Endometrial microvascular endothelial cells (primary cell): ENCODE results near the gene RPS26. TPM values are rescaled to one million over a fixed set of nuclear protein-coding genes. Genes with fewer than 3 reads are reported as not detected.
"Not testable (repeated sequence)": the region's sequence is repeated elsewhere in the genome, so short reads cannot be mapped to it uniquely, and the experiment has no call there.

Experiments used
- in situ Hi-C: cut with HindIII; loops from 2 replicates; pipeline ENCODE4 v1.10.0; 2017; ENCODE audit warnings: low sequenced_read_pairs, low pct_unique_long_range_greater_than_20kb; ENCODE audit errors: inconsistent ontology term
- total RNA-seq: library from RNA; depleted of rRNA; stranded (reverse); fragments of >200 nt; gene quantifications from one replicate; pipeline ENCODE4 v1.2.3, GENCODE V29; 2015; ENCODE audit errors: inconsistent ontology term

Gene RPS26
- total RNA-seq, 1 donor from 2014 or later: 1,767 TPM

GRCh38 chr12:56061982-56062381, 20.3 kb downstream of the RPS26 start:
- in situ Hi-C loops: no loop called here

DNA sequence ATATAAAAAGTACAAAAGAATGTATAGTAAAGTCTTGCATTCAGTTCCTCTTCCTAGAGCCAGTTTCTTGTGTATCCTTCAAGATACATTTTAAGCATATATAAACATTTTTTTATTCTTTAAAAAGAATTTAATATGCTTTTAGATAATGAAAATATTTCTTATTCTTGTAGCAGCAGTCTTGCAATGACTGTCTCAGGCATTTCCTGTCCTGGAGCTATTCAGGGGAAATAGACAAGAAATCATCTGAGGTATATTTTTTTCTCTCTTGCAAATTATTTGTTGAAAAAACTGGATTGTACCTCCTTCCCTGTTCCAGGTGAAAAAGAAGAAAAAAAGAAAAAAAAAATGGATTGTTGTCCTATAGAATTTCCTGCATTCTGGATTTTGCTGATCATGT, 21.3 kb downstream of the RPS26 start:
- in situ Hi-C loops: no loop called here

DNA sequence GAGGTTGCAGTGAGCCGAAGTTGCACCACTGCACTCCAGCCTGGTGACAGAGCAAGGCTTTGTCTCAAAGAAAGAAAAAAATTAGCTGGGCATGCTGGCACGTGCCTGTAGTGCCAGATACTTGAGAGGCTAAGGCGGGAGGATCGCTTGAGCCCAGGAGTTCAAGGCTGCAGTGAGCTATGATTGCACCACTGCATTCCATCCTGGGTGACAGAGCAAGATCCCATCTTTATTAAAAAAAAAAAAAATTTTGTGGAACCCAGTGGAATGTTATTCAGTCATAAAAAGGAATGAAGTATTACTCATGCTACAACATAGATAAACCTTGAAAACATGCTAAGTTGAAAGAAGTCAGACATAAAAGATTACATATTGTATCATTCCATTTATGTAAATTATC, 29.9 kb downstream of the RPS26 start:
- in situ Hi-C loops: no loop called here

DNA sequence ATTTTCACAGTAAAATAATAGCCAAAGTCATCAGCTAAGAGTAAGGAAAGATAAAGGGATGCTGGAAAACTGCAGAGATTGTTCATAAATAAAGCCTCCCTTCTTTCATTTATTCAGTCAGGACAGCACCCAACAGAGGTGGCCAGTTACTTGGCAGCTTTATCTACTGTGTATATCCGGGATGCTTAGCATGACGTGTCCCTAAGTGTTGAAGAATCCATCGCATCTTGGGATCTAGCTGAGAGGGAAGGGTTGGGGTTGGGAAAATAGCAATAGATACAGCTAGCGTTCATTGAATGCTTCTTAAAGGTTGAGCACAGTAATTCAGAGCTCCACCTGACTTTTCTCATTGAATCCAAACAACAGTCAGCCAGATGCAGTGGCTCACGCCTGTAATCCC, 32.7 kb downstream of the RPS26 start:
- in situ Hi-C loops: no loop called here

GRCh38 chr12:56077966-56078365, 36.2 kb downstream of the RPS26 start:
- in situ Hi-C loops: not testable (repeated sequence)

DNA sequence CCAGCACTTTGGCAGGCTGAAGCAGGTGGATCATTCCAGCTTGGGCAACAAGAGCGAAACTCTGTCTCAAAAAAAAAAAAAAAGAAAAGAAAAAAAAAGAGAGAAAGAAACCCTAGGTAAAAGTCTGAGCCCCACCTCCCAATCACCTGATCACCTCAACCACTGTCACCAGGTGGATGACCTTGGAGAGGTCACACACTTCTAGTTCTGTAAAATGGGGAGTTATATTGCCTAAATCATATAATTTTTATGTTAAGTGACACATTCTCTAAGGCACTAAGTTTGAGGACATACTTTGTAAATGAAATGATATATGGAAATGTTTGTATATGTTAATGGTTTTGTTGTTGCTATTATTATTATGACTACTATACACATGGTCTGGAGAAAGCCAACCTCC, 36.7 kb downstream of the RPS26 start:
- in situ Hi-C loops: no loop called here

- in situ Hi-C loops: no loop called here
Measured at GRCh38 chr12:56078931-56079722, 37.4 kb downstream of the RPS26 start.

DNA sequence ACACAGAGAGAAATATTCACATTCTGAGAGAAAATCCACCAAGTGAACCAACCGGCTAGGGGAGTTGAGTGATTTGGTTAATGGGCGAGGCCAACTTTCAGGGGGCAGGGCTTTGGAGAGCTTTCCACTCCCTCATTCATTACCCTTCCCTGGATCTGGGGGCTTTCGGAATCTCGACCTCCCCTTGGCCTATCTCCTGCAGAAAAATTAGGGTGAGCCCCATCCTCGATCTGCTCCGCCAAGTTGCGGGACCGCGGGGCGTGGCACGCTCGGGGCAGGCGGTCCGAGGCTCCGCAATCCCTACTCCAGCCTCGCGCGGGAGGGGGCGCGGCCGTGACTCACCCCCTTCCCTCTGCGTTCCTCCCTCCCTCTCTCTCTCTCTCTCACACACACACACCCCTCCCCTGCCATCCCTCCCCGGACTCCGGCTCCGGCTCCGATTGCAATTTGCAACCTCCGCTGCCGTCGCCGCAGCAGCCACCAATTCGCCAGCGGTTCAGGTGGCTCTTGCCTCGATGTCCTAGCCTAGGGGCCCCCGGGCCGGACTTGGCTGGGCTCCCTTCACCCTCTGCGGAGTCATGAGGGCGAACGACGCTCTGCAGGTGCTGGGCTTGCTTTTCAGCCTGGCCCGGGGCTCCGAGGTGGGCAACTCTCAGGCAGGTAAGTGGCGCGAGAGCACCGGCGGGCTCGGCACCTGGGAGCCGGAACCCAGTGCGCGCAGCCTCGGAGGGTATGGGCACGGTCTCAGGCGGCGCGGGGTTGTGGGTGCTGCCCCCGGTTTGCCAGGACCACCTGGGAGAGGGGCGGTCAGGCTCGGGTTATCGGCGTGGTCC, 38.2 kb downstream of the RPS26 start, which contains the start of gene ERBB3:
TSS of gene ERBB3 (plus strand) at position 443 of the 833 bp plus-strand sequence. CDS start at position 579, 136 bp downstream.
- in situ Hi-C loops: no loop called here

DNA sequence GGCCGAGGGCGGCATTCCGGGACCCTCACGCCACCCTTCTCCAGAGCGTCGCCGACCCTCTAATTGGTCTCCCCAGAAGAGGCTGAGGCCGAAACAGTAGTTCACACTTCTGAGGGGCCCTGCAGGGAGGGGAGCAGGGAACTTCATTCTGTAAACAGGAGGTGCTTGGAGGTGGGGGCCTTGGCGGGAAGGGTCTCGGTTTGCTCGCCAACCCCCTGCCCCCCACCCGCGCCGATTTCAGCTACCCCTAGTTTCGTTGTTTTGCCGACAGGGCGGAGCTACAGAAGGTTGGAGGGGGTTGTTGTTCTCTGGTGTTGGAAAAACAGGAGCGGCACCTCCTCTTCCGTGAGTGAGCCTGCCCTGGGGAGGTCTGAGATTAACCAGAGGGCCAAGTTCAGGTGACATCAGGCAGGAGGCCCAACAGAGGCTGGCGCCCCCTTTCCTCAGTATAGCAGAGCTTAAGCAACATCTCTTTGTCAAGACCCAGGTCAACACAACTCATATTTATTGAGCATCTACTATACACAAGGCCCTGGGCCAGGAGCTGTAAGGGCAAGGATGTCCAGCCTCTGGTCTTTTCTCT, 38.9 kb downstream of the RPS26 start:
- in situ Hi-C loops: no loop called here

DNA sequence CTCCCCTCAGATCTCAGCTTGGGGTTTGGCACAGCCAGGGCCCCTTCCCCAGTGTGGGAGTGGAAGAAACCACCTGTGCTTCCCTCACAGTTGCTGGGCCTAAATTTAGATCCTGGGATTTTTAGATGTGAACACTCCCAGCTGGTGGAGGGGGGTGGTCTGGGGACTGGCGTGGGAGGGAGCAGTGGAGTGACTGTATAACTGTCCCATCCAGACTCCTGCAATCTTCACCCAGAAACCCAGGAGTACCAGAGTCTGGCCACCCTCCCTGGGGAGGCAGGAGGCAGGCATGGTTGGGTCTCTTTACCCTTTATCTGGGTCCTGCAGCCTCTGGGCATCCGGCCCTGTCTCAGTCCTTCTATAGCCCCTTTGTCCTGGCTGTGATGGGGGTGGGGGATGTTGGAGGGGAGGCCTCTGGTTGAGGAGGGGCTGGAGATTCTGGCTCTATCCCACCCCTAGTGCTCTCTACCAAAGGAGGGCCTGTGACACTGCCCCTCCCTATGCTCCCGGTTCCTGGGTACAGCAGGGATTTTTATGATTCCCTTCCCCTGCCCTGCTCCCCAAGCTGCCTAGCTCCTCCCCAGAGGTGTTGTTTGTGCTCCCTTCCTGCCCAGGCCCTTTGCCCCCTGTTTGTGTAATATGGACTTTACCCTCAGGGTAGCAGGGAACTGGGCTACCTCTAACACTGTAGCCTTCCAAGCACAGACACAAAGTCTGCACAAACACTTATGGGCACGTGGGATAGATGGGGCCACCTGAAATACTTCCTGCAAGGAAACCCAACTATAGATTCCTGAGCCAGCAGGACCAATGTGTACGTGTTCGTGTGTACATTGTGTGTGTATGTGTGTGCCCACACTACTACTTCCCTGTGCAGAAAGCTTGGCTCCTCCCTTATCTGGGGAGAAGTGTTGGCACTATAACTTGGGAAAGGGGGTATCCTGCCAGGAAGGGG, 40.0 kb downstream of the RPS26 start:
- in situ Hi-C loops: no loop called here

- in situ Hi-C loops: no loop called here
Measured at GRCh38 chr12:56082382-56082781, 40.7 kb downstream of the RPS26 start.

DNA sequence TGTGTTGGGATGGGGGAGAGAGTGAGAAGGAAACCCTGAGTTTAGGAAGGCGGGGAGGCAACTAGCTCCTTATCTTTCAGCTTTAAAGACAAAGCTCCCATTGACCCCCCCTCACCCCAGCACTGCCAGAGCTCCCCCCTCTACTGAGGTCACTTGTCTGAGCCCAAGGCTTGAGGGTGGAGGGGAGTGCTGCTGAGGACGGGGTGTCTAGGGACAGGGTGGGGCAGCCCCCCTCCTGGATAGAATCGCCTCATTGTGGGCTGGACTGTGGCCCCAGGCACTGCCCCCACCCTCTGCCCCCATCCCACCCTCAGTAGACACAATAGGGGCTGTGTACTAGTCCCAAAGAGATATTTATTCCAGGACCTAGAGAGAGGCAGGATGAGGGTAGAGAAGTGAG, 41.2 kb downstream of the RPS26 start:
- in situ Hi-C loops: no loop called here

DNA sequence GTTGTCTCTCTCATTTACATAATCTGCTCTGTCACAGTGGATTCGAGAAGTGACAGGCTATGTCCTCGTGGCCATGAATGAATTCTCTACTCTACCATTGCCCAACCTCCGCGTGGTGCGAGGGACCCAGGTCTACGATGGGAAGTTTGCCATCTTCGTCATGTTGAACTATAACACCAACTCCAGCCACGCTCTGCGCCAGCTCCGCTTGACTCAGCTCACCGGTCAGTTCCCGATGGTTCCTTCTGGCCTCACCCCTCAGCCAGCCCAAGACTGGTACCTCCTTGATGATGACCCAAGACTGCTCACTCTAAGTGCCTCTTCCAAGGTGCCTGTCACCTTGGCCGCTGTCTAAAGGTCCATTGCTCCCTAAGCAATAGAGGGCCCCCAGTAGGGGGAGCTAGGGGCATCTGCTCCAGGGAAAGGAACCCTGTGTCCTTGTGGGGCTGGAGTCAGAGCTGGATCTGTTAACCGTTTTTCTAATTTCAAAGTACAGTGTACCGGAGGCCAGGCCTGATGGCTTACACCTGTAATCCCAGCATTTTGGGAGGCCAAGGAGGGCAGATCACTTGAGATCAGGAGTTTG, 43.3 kb downstream of the RPS26 start:
- in situ Hi-C loops: no loop called here

DNA sequence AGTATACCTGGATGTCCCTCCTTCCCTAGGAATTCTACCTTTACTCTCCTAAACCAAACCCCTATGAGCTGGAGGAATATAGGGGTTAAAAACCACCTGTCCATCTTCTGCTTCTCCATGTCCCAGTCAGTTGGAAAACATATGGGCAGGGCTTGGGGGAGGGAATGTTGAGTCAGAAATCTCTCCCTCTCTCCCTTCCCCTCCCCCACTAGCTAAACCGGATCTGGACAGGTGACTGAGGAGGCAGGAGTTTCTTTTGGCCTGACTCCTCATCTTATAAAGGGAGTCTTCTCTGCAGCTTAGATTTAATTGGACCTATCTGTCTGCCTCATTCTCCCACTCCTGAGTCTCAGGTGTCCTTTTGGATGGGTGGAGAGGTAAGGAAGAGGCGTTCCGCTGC, 44.4 kb downstream of the RPS26 start:
- in situ Hi-C loops: no loop called here

- in situ Hi-C loops: no loop called here
Measured at GRCh38 chr12:56086608-56087007, 44.9 kb downstream of the RPS26 start.

GRCh38 chr12:56087220-56087619, 45.5 kb downstream of the RPS26 start:
- in situ Hi-C loops: no loop called here
